AG09309 (cell line): ENCODE results near the gene PRR5L.

Experiments
- DNase-seq: peaks from one replicate; pipeline ENCODE4 v3.0.0-alpha.2; 2010; ENCODE audit warnings: low read depth
- H3K4me3 ChIP-seq: 2 replicates; pipeline ENCODE4 v1.5.1; 2011; ENCODE audit warnings: mild to moderate bottlenecking, low read depth, low read length, moderate library complexity; ENCODE audit not compliant: control insufficient read depth
- TF ChIP-seq, protein P1 (sequence below): IDR thresholded peaks from 2 replicates; pipeline ENCODE4 v1.5.1; 2011; ENCODE audit warnings: mild to moderate bottlenecking, low read depth, low read length, inconsistent platforms; ENCODE audit not compliant: insufficient read depth, control insufficient read depth; ENCODE audit errors: missing control alignments

Gene PRR5L

DNA sequence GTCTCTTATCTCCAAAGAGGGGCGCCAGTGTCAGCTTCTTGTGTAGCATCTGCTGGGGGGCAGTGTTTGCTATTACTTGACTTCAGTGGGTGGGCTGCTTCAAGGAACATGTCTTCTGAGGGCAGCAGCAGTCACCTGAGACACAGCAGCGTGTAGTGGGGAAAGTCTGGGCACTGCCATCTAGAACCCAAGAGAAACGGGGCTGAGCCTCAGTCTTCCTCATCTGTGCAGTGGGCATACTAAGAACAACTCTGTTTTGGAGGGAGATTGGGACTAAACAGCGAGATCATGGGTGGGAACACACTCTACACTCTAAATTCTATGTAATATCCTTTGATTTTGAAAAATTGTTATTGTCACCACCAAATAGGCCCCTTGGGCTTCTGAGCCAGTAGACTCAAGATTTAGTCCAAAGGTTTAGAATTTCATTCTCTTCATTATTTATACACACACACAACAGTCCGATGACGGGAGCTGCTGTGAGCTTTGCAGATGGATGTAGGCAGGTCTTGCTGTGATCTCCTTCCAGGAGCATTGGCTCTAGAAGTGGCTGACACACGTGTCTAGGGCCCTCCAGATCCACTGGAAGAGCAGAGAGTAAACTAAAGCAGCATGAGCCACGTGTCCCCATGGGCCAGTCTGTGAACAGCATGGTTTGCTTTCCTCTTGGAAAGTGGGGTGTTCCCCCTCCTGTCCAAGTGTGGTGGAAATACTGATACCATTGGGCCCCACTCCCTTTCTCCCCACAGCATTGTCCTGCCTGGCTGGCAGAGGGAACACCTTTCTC lies 162.2 kb downstream of the PRR5L start:
- H3K4me3 ChIP-seq = no peak overlapping the region
- no peak for DNase-seq
- TF ChIP-seq, protein P1, sequence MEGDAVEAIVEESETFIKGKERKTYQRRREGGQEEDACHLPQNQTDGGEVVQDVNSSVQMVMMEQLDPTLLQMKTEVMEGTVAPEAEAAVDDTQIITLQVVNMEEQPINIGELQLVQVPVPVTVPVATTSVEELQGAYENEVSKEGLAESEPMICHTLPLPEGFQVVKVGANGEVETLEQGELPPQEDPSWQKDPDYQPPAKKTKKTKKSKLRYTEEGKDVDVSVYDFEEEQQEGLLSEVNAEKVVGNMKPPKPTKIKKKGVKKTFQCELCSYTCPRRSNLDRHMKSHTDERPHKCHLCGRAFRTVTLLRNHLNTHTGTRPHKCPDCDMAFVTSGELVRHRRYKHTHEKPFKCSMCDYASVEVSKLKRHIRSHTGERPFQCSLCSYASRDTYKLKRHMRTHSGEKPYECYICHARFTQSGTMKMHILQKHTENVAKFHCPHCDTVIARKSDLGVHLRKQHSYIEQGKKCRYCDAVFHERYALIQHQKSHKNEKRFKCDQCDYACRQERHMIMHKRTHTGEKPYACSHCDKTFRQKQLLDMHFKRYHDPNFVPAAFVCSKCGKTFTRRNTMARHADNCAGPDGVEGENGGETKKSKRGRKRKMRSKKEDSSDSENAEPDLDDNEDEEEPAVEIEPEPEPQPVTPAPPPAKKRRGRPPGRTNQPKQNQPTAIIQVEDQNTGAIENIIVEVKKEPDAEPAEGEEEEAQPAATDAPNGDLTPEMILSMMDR = no peak

DNA sequence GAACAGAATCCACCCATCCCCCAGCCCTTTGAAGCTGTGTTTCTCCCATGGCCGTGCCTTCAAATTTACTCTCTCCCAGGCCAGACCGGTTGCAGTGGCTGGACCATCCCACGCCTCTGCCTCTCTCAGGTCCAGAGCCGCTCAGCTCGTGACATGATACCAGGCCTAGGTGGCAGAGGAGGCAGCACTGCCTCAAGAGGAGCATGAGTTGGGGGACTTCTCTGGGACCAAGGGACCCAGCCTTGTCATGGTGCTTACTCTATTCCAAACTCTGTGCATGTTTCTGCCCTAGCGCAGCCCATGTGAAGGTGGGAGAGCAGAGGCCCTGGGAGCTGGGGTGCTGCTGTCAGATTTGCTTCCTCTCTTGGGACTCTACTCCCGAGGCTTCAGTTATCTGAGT lies 163.0 kb downstream of the PRR5L start:
- no peak for DNase-seq
- no peak overlapping the region for H3K4me3 ChIP-seq
- TF ChIP-seq, protein P1 = no peak

DNA sequence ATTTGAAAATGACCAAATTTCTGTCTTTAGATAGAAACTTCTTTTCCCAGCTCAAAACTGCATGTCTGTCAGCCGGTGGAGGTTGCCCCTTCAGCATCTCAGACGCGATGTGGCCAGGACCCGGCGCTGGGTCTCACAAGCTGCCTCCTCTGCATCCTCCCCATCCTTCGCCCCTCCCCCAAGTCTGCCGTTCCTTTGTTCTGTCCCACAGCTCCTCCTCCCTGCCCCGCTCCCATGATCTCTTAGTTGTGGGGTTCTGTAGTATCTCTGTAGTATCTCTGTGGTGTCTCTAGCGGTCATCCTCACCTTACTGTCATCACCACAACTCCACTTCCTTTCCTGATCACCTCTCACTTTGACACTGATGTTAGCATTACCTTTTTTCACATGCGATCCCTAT lies 164.1 kb downstream of the PRR5L start:
- DNase-seq = no peak
- TF ChIP-seq, protein P1 = no peak
- no peak overlapping the region for H3K4me3 ChIP-seq

DNA sequence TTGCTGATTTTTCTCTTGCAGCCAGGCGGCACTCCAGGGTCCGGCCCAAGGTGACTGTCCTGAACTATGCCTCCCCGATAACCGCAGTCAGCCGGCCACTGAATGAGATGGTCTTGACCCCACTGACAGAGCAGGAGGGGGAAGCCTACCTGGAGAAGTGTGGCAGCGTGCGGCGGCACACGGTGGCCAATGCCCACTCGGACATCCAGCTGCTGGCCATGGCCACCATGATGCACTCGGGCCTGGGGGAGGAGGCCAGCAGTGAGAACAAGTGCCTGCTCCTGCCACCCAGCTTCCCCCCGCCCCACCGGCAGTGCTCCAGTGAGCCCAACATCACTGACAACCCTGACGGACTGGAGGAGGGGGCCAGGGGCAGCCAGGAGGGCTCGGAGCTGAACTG lies 166.2 kb downstream of the PRR5L start:
- TF ChIP-seq, protein P1 = no peak
- H3K4me3 ChIP-seq = no peak overlapping the region
- no peak for DNase-seq

DNA sequence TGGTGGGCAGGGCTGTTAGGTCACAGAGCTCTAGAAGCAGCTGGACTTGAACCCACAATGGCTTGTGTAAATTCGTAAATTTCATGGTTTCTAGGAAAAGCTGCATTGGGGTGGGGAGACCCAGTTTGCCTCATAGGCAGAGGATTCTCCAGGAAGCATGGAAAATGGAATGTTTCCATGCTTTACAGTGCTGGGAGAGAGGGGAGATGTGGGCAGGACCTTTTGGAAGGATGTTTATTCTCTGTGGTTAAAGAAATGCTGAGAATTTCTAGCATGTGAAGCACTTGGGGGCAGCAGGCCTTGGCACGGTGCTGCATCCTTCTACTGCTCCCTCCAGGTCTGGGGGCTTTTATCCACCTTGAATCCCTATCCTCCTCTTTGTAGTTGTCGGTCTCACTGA lies 167.7 kb downstream of the PRR5L start:
- TF ChIP-seq, protein P1 = no peak
- DNase-seq = no peak
- no peak overlapping the region for H3K4me3 ChIP-seq

DNA sequence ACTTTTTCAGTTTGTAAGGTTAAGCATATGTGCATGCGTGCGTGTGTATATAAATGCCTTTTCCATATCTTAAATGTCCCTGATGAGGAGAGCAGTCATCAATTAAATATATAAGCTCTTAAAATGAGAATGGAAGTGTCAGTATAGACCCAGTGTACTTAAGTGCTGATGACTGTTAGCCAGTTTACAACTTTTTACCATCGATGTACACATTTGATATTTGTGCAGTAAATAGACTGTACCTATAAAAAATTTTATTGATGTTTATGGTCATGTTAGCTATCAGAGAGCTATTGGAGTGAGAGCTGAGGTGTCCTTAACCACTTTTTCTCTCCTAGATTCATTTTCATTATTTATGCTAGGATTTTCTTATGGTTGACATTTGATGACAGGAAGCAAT lies 168.6 kb downstream of the PRR5L start:
- DNase-seq = no peak
- H3K4me3 ChIP-seq = no peak overlapping the region
- TF ChIP-seq, protein P1 = no peak
